Liver (tissue), 9 donors: Measurements from ENCODE around the gene CHST13. TPM values are rescaled to one million over a fixed set of nuclear protein-coding genes. Genes with fewer than 3 reads are reported as not detected.

Experiments used
- DNase-seq: peaks from one replicate; pipeline ENCODE4 v3.0.0-alpha.2; 2017; ENCODE audit warnings: low spot score
- H3K27ac ChIP-seq, 2 donors: one replicate each; pipeline ENCODE4 v1.7.0; 2013; ENCODE audit warnings: inconsistent platforms in 2 of 2, low read length in 2 of 2, control low read depth in 1 of 2, low read depth in 1 of 2, mild to moderate bottlenecking in 1 of 2
- H3K27me3 ChIP-seq, 4 donors: one replicate each; pipeline versions ENCODE4 v1.6.1 to v1.7.0; 2013; ENCODE audit warnings: low read length in 3 of 4, inconsistent platforms in 1 of 4, mild to moderate bottlenecking in 1 of 4, moderate library complexity in 1 of 4; ENCODE audit not compliant: control insufficient read depth in 4 of 4, insufficient read depth in 4 of 4
- H3K36me3 ChIP-seq, 4 donors: one replicate each; pipeline versions ENCODE4 v1.6.1 to v1.7.0; 2013; ENCODE audit warnings: low read length in 3 of 4, mild to moderate bottlenecking in 3 of 4, low read depth in 1 of 4, moderate library complexity in 1 of 4; ENCODE audit not compliant: control insufficient read depth in 4 of 4, insufficient read depth in 3 of 4
- H3K4me1 ChIP-seq, 4 donors: one replicate each; pipeline versions ENCODE4 v1.6.1 to v1.7.0; 2013; ENCODE audit warnings: low read length in 3 of 4, mild to moderate bottlenecking in 3 of 4, moderate library complexity in 1 of 4; ENCODE audit not compliant: control insufficient read depth in 4 of 4, insufficient read depth in 4 of 4
- H3K4me3 ChIP-seq, 3 donors: one replicate each; pipeline versions ENCODE4 v1.6.1 to v1.7.0; 2013; ENCODE audit warnings: low read length in 3 of 3, control low read depth in 1 of 3, low read depth in 1 of 3, mild to moderate bottlenecking in 1 of 3
- H3K9ac ChIP-seq, 2 donors: one replicate each; pipeline ENCODE4 v1.7.0; 2013; ENCODE audit warnings: low read length in 2 of 2, mild to moderate bottlenecking in 2 of 2, moderate library complexity in 2 of 2, control low read depth in 1 of 2, low read depth in 1 of 2
- H3K9me3 ChIP-seq, 4 donors: one replicate each; pipeline versions ENCODE4 v1.6.1 to v1.7.0; 2013; ENCODE audit warnings: low read length in 3 of 4; ENCODE audit not compliant: control insufficient read depth in 4 of 4
- ATF3 ChIP-seq: IDR thresholded peaks from 2 replicates; pipeline ENCODE4 v1.6.1; 2016; ENCODE audit warnings: antibody characterized with exemption
- EGR1 ChIP-seq, 2 donors: IDR thresholded peaks; 2 replicates each; pipeline ENCODE4 v1.6.1; 2016 to 2018; ENCODE audit warnings: antibody characterized with exemption in 2 of 2, low read depth in 2 of 2
- GABPA ChIP-seq, 2 donors: IDR thresholded peaks in 1 of 2; conservative IDR thresholded peaks in 1 of 2; 2 replicates each; pipeline ENCODE4 v1.6.1; 2016; ENCODE audit warnings: antibody characterized with exemption in 2 of 2, mild to moderate bottlenecking in 1 of 2, moderate library complexity in 1 of 2
- HNF4G ChIP-seq: IDR thresholded peaks from 2 replicates; pipeline ENCODE4 v1.6.1; 2016; ENCODE audit warnings: antibody characterized with exemption
- MAX ChIP-seq: IDR thresholded peaks from 2 replicates; pipeline ENCODE4 v1.6.1; 2016; ENCODE audit warnings: antibody characterized with exemption
- RAD21 ChIP-seq, 2 donors: IDR thresholded peaks; 2 replicates each; pipeline ENCODE4 v1.6.1; 2016; ENCODE audit warnings: antibody characterized with exemption in 2 of 2, mild to moderate bottlenecking in 2 of 2
- SP1 ChIP-seq: IDR thresholded peaks from 2 replicates; pipeline ENCODE4 v1.6.1; 2018; ENCODE audit warnings: antibody characterized with exemption, mild to moderate bottlenecking
- TAF1 ChIP-seq: conservative IDR thresholded peaks from 2 replicates; pipeline ENCODE4 v1.6.1; 2016; ENCODE audit warnings: antibody characterized with exemption, mild to moderate bottlenecking
- YY1 ChIP-seq: IDR thresholded peaks from 2 replicates; pipeline ENCODE4 v1.6.1; 2016; ENCODE audit warnings: antibody characterized with exemption, mild to moderate bottlenecking
- ZBTB33 ChIP-seq: IDR thresholded peaks from 2 replicates; pipeline ENCODE4 v1.6.1; 2016; ENCODE audit warnings: antibody characterized with exemption
- WGBS: extraction: QIAGEN DNeasy Blood & Tissue Kit; methylation state at CpG from one replicate; pipeline ENCODE4 v1.1.7; 2013; 5-methylcytosine and 5-hydroxymethylcytosine counted together
- polyA plus RNA-seq, 2 donors: library from polyadenylated mRNA; stranded (reverse) in 1 of 2; unstranded in 1 of 2; fragments of 200-250 nt in 1 of 2; fragments of >200 nt in 1 of 2; fragmentation: Nextera tagmentation in 1 of 2; extraction: Ambion mirVana in 1 of 2; gene quantifications; one replicate each; pipeline versions ENCODE4 v1.2.1 to v1.2.3, GENCODE V29; 2013 to 2015
- total RNA-seq, 2 donors: library from RNA; depleted of rRNA; stranded (reverse); fragments of >200 nt; gene quantifications; one replicate each; pipeline ENCODE4 v1.2.3, GENCODE V29; 2014
- TF ChIP-seq, protein P1 (sequence below): IDR thresholded peaks from 2 replicates; pipeline ENCODE4 v1.6.1; 2016; ENCODE audit warnings: antibody characterized with exemption, mild to moderate bottlenecking
- TF ChIP-seq, protein P2 (sequence below): fragments of 150-350 bp; IDR thresholded peaks from 2 replicates; pipeline ENCODE4 v1.5.1; 2017; ENCODE audit warnings: improper control_type of control experiment, low read depth, low read length; ENCODE audit not compliant: missing input control
- donor health status: healthy.
- donor health status: healthy.
- donor health status: healthy.
- donor health status: healthy.
- donor health status: healthy.

The CHST13 gene
- total and polyA plus RNA-seq, 4 donors: 19.7 to 39.1 (median 25.2) TPM

GRCh38 chr3:126511291-126511690 is 12.7 kb upstream of the CHST13 start (continued):
- TF ChIP-seq, protein P1, sequence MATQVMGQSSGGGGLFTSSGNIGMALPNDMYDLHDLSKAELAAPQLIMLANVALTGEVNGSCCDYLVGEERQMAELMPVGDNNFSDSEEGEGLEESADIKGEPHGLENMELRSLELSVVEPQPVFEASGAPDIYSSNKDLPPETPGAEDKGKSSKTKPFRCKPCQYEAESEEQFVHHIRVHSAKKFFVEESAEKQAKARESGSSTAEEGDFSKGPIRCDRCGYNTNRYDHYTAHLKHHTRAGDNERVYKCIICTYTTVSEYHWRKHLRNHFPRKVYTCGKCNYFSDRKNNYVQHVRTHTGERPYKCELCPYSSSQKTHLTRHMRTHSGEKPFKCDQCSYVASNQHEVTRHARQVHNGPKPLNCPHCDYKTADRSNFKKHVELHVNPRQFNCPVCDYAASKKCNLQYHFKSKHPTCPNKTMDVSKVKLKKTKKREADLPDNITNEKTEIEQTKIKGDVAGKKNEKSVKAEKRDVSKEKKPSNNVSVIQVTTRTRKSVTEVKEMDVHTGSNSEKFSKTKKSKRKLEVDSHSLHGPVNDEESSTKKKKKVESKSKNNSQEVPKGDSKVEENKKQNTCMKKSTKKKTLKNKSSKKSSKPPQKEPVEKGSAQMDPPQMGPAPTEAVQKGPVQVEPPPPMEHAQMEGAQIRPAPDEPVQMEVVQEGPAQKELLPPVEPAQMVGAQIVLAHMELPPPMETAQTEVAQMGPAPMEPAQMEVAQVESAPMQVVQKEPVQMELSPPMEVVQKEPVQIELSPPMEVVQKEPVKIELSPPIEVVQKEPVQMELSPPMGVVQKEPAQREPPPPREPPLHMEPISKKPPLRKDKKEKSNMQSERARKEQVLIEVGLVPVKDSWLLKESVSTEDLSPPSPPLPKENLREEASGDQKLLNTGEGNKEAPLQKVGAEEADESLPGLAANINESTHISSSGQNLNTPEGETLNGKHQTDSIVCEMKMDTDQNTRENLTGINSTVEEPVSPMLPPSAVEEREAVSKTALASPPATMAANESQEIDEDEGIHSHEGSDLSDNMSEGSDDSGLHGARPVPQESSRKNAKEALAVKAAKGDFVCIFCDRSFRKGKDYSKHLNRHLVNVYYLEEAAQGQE: no peak

DNA sequence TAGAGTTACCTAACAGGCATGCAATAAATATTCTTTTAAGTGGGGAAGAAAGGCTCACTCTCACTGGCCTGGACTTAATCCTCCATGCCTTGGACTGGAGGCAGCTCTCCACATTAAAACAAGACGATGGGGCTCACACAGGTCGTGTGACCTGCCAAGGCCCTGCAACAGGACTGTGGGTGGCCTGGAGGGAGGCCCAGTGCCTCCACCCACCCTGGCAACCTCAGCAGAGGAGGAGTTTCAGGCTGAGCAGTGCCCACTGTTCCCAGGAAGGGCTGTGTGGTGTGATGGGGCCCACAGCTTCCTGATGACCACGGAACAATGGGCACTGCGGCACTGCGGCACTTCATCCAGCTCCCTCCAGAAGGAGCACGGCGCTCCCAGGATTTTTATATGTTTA is 11.9 kb upstream of the CHST13 start:
- Histone ChIP-seq H3K9me3 (no peaks in the 10 kb centered on the region), H3K4me1 (peaks cover 8 to 39% (median 36%) of the 10 kb centered on the region in 4 donors), H3K4me3 (no peak overlapping the region), H3K27me3 (no peaks in the 10 kb centered on the region), H3K36me3 (peaks cover 0 to 3% (median 0%) of the 10 kb centered on the region in 4 donors), H3K27ac (no peak overlapping the region), H3K9ac (no peak overlapping the region)
- WGBS: 72% methylated on average over 7 of the region's 7 CpGs
- TF ChIP-seq RAD21 (IDR thresholded peaks at IDR 0.05) (no peak), GABPA (IDR thresholded peaks at IDR 0.05 in 1 of 2, conservative IDR thresholded peaks at IDR 0.05 in 1 of 2) (no peak), TAF1 (no peak), ATF3 (no peak), EGR1 (IDR thresholded peaks at IDR 0.05; ENCODE audit: low read depth in 2 of 2) (no peak), YY1 (no peak), SP1 (no peak), MAX (no peak), ZBTB33 (no peak), HNF4G (no peak)
- TF ChIP-seq, protein P2, sequence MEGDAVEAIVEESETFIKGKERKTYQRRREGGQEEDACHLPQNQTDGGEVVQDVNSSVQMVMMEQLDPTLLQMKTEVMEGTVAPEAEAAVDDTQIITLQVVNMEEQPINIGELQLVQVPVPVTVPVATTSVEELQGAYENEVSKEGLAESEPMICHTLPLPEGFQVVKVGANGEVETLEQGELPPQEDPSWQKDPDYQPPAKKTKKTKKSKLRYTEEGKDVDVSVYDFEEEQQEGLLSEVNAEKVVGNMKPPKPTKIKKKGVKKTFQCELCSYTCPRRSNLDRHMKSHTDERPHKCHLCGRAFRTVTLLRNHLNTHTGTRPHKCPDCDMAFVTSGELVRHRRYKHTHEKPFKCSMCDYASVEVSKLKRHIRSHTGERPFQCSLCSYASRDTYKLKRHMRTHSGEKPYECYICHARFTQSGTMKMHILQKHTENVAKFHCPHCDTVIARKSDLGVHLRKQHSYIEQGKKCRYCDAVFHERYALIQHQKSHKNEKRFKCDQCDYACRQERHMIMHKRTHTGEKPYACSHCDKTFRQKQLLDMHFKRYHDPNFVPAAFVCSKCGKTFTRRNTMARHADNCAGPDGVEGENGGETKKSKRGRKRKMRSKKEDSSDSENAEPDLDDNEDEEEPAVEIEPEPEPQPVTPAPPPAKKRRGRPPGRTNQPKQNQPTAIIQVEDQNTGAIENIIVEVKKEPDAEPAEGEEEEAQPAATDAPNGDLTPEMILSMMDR: no peak
- DNase-seq: no peak
